ENCODE data around the gene GRIK4.

The GRIK4 gene

GRCh38 chr11:120835601-120836228 is 324.2 kb downstream of the GRIK4 start:
- Mint-ChIP-seq H3K4me3 (no peak overlapping the region), H3K27ac (no peak overlapping the region), H3K27me3 (peaks cover 14% of the 10 kb centered on the region), H3K36me3 (ENCODE audit: low read depth) (no peaks in the 10 kb centered on the region), H3K9me3 (no peaks in the 10 kb centered on the region), H3K4me1 (ENCODE audit: low read depth) (peaks cover 10% of the 10 kb centered on the region)

- H3K36me3 Mint-ChIP-seq (ENCODE audit: low read depth), result no peaks in the 10 kb centered on the region
- H3K27me3 Mint-ChIP-seq, result peaks cover 14% of the 10 kb centered on the region
- H3K27ac Mint-ChIP-seq, result peak overlapping the region; percentile 21
- no peak overlapping the region for H3K4me3 Mint-ChIP-seq
- H3K9me3 Mint-ChIP-seq, result no peaks in the 10 kb centered on the region
- peaks cover 10% of the 10 kb centered on the region for H3K4me1 Mint-ChIP-seq (ENCODE audit: low read depth)
These were observed 326.1 kb downstream of the GRIK4 start for GRCh38 chr11:120837696-120838095.

- Mint-ChIP-seq H3K36me3 (ENCODE audit: low read depth) (no peaks in the 10 kb centered on the region), H3K9me3 (no peaks in the 10 kb centered on the region), H3K27ac (no peak overlapping the region), H3K4me3 (no peak overlapping the region), H3K27me3 (peaks cover 6% of the 10 kb centered on the region), H3K4me1 (ENCODE audit: low read depth) (peaks cover 10% of the 10 kb centered on the region)
These were observed 327.7 kb downstream of the GRIK4 start for GRCh38 chr11:120839201-120839600.

- Mint-ChIP-seq H3K27ac (no peak overlapping the region), H3K4me1 (ENCODE audit: low read depth) (peaks cover 10% of the 10 kb centered on the region), H3K4me3 (no peak overlapping the region)
These were observed 328.4 kb downstream of the GRIK4 start for GRCh38 chr11:120839846-120840402.

GRCh38 chr11:120840661-120841060 is 329.1 kb downstream of the GRIK4 start:
- H3K27ac Mint-ChIP-seq, result no peak overlapping the region
- no peak overlapping the region for H3K4me3 Mint-ChIP-seq
- peaks cover 6% of the 10 kb centered on the region for H3K4me1 Mint-ChIP-seq (ENCODE audit: low read depth)
- H3K36me3 Mint-ChIP-seq (ENCODE audit: low read depth), result no peaks in the 10 kb centered on the region
- H3K9me3 Mint-ChIP-seq, result no peaks in the 10 kb centered on the region
- peaks cover 6% of the 10 kb centered on the region for H3K27me3 Mint-ChIP-seq

More at GRCh38 chr11:120839846-120840402, 328.4 kb downstream of the GRIK4 start:
- Mint-ChIP-seq H3K9me3 (no peaks in the 10 kb centered on the region), H3K36me3 (ENCODE audit: low read depth) (no peaks in the 10 kb centered on the region), H3K27me3 (peaks cover 6% of the 10 kb centered on the region)

GRCh38 chr11:120841074-120841473 is 329.5 kb downstream of the GRIK4 start:
- Mint-ChIP-seq H3K4me1 (ENCODE audit: low read depth) (peaks cover 2% of the 10 kb centered on the region), H3K4me3 (no peak overlapping the region), H3K36me3 (ENCODE audit: low read depth) (no peaks in the 10 kb centered on the region), H3K27ac (no peak overlapping the region), H3K27me3 (peaks cover 6% of the 10 kb centered on the region), H3K9me3 (no peaks in the 10 kb centered on the region)

GRCh38 chr11:120842195-120842594 is 330.6 kb downstream of the GRIK4 start:
- no peak overlapping the region for H3K4me3 Mint-ChIP-seq
- no peaks in the 10 kb centered on the region for H3K9me3 Mint-ChIP-seq
- H3K27ac Mint-ChIP-seq, result no peak overlapping the region
- no peaks in the 10 kb centered on the region for H3K36me3 Mint-ChIP-seq (ENCODE audit: low read depth)
- peaks cover 6% of the 10 kb centered on the region for H3K27me3 Mint-ChIP-seq
- no peaks in the 10 kb centered on the region for H3K4me1 Mint-ChIP-seq (ENCODE audit: low read depth)

- Mint-ChIP-seq H3K9me3 (no peaks in the 10 kb centered on the region), H3K27ac (no peak overlapping the region), H3K4me3 (no peak overlapping the region), H3K36me3 (ENCODE audit: low read depth) (no peaks in the 10 kb centered on the region), H3K27me3 (no peaks in the 10 kb centered on the region), H3K4me1 (ENCODE audit: low read depth) (no peaks in the 10 kb centered on the region)
These were observed 341.9 kb downstream of the GRIK4 start for GRCh38 chr11:120853435-120853834.

GRCh38 chr11:120854988-120855387 is 343.4 kb downstream of the GRIK4 start:
- no peaks in the 10 kb centered on the region for H3K4me1 Mint-ChIP-seq (ENCODE audit: low read depth)
- H3K27me3 Mint-ChIP-seq, result no peaks in the 10 kb centered on the region
- no peak overlapping the region for H3K27ac Mint-ChIP-seq
- H3K4me3 Mint-ChIP-seq, result no peak overlapping the region
- no peaks in the 10 kb centered on the region for H3K36me3 Mint-ChIP-seq (ENCODE audit: low read depth)
- no peaks in the 10 kb centered on the region for H3K9me3 Mint-ChIP-seq

- H3K27ac Mint-ChIP-seq, result no peak overlapping the region
- no peak overlapping the region for H3K4me3 Mint-ChIP-seq
- H3K36me3 Mint-ChIP-seq (ENCODE audit: low read depth), result no peaks in the 10 kb centered on the region
- H3K4me1 Mint-ChIP-seq (ENCODE audit: low read depth), result no peaks in the 10 kb centered on the region
- H3K9me3 Mint-ChIP-seq, result no peaks in the 10 kb centered on the region
- H3K27me3 Mint-ChIP-seq, result no peaks in the 10 kb centered on the region
These were observed 346.0 kb downstream of the GRIK4 start for GRCh38 chr11:120857508-120857907.

GRCh38 chr11:120858740-120859139 is 347.2 kb downstream of the GRIK4 start:
- H3K9me3 Mint-ChIP-seq, result no peaks in the 10 kb centered on the region
- no peak overlapping the region for H3K27ac Mint-ChIP-seq
- H3K4me1 Mint-ChIP-seq (ENCODE audit: low read depth), result no peaks in the 10 kb centered on the region
- no peaks in the 10 kb centered on the region for H3K36me3 Mint-ChIP-seq (ENCODE audit: low read depth)
- H3K4me3 Mint-ChIP-seq, result no peak overlapping the region
- H3K27me3 Mint-ChIP-seq, result no peaks in the 10 kb centered on the region

- H3K9me3 Mint-ChIP-seq, result no peaks in the 10 kb centered on the region
- H3K4me3 Mint-ChIP-seq, result no peak overlapping the region
- H3K27me3 Mint-ChIP-seq, result no peaks in the 10 kb centered on the region
- H3K4me1 Mint-ChIP-seq (ENCODE audit: low read depth), result no peaks in the 10 kb centered on the region
- no peaks in the 10 kb centered on the region for H3K36me3 Mint-ChIP-seq (ENCODE audit: low read depth)
- no peak overlapping the region for H3K27ac Mint-ChIP-seq
These were observed 348.2 kb downstream of the GRIK4 start for GRCh38 chr11:120859552-120860295.

GRCh38 chr11:120863359-120863758 is 351.8 kb downstream of the GRIK4 start:
- Mint-ChIP-seq H3K4me1 (ENCODE audit: low read depth) (no peaks in the 10 kb centered on the region), H3K27ac (no peak overlapping the region), H3K27me3 (peaks cover 12% of the 10 kb centered on the region), H3K9me3 (no peaks in the 10 kb centered on the region), H3K36me3 (ENCODE audit: low read depth) (no peaks in the 10 kb centered on the region), H3K4me3 (no peak overlapping the region)

- peaks cover 4% of the 10 kb centered on the region for H3K4me1 Mint-ChIP-seq (ENCODE audit: low read depth)
- no peaks in the 10 kb centered on the region for H3K9me3 Mint-ChIP-seq
- H3K27ac Mint-ChIP-seq, result no peak overlapping the region
These were observed 355.5 kb downstream of the GRIK4 start for GRCh38 chr11:120867024-120867423.

GRCh38 chr11:120867531-120867930 is 356.0 kb downstream of the GRIK4 start:
- H3K4me1 Mint-ChIP-seq (ENCODE audit: low read depth), result peaks cover 4% of the 10 kb centered on the region
- no peaks in the 10 kb centered on the region for H3K36me3 Mint-ChIP-seq (ENCODE audit: low read depth)
- H3K9me3 Mint-ChIP-seq, result no peaks in the 10 kb centered on the region
- H3K4me3 Mint-ChIP-seq, result no peak overlapping the region
- peaks cover 25% of the 10 kb centered on the region for H3K27me3 Mint-ChIP-seq
- H3K27ac Mint-ChIP-seq, result peak overlapping the region; percentile 37

More at GRCh38 chr11:120867024-120867423, 355.5 kb downstream of the GRIK4 start:
- H3K27me3 Mint-ChIP-seq, result peaks cover 25% of the 10 kb centered on the region
- H3K36me3 Mint-ChIP-seq (ENCODE audit: low read depth), result no peaks in the 10 kb centered on the region
- no peak overlapping the region for H3K4me3 Mint-ChIP-seq
